ENCODE results near the gene ANKRD34A. TPM values are rescaled to one million over a fixed set of nuclear protein-coding genes. Genes with fewer than 3 reads are reported as not detected.

The ANKRD34A gene
- total and polyA plus RNA-seq, 2 of the 4 experiments (the other 2 are of a cell fraction), result 0.90 to 1.9 TPM

- Histone ChIP-seq H2BK20ac (ENCODE audit: low read depth, low read length) (no peak overlapping the region; the same call in 1 of the 2 replicates), H4K20me1 (ENCODE audit: insufficient read depth, low read length) (no peaks in the 10 kb centered on the region), H3K9ac (ENCODE audit: low read depth, low read length) (no peak overlapping the region), H3K18ac (ENCODE audit: low read depth, low read length) (no peak overlapping the region), H4K8ac (ENCODE audit: low read depth in 2 of 2, low read length in 2 of 2) (peak overlapping the region in 1 of 2 experiments; percentile 17; a peak in 1 of 4 replicates), H3K27ac (ENCODE audit: insufficient read depth, low read length) (no peak overlapping the region), H2AFZ (replicated peaks; ENCODE audit: low read length, poor library complexity) (peak overlapping the region; percentile 53), H4K91ac (ENCODE audit: insufficient read depth, low read depth, low read length) (no peak overlapping the region; the same call in 1 of the 2 replicates), H3K79me1 (ENCODE audit: low read depth in 1 of 2, low read length in 2 of 2) (peaks cover 4 to 5% of the 10 kb centered on the region in 2 experiments; a peak in 3 of 4 replicates), H3K56ac (ENCODE audit: extremely low read depth, insufficient read depth, low read length) (no peak overlapping the region), H2BK5ac (ENCODE audit: low read depth, low read length, poor library complexity, severe bottlenecking) (no peak overlapping the region), H2AK5ac (ENCODE audit: low read depth, low read length) (peak overlapping the region; percentile 63), H3K36me3 (ENCODE audit: control insufficient read depth, insufficient read depth, low read length) (no peaks in the 10 kb centered on the region), H3K4me1 (ENCODE audit: control insufficient read depth, insufficient read depth, low read length) (peaks cover 21% of the 10 kb centered on the region), H3K9me1 (ENCODE audit: insufficient read depth, low read length) (peaks cover 19% of the 10 kb centered on the region), H3K14ac (replicated peaks; ENCODE audit: low read depth, low read length) (peak overlapping the region; percentile 7; the same call in 1 of the 2 replicates), H2BK120ac (ENCODE audit: low read depth, low read length) (peak overlapping the region; percentile 49; the same call in 1 of the 2 replicates), H3K4ac (ENCODE audit: low read depth, low read length) (peak overlapping the region; percentile 57; the same call in 1 of the 2 replicates), H3K23ac (ENCODE audit: low read depth, low read length) (0 out of 2 replicates have a peak overlapping the region, but pooled peaks have one; percentile 2), H3K9me3 (ENCODE audit: control insufficient read depth, insufficient read depth, low read length) (no peaks in the 10 kb centered on the region), H3K4me3 (ENCODE audit: insufficient read depth, low read depth, low read length) (no peak overlapping the region), H4K5ac (ENCODE audit: low read depth, low read length) (no peak overlapping the region), H3K4me2 (ENCODE audit: low read depth, low read length) (no peak overlapping the region), H3K27me3 (ENCODE audit: control insufficient read depth, insufficient read depth, low read length) (no peaks in the 10 kb centered on the region), H2BK15ac (ENCODE audit: low read depth, low read length) (peak overlapping the region; percentile 61; the same call in 1 of the 3 replicates), H2AK9ac (replicated peaks; ENCODE audit: low read depth, low read length, poor library complexity) (no peak overlapping the region)
- dilution Hi-C loops (cut with HindIII; ENCODE audit: low sequenced_read_pairs, unreplicated experiment), result no loop called here
- POLR2A ChIA-PET (ENCODE audit: unreplicated experiment), result no interaction called here
- no CpG with 5 or more reads among the region's 1 CpG for WGBS, 2 experiments (ENCODE audit: extremely low coverage in 2 of 2, insufficient read length in 1 of 2)
- TF ChIP-seq CEBPB (IDR thresholded peaks at IDR 0.05; ENCODE audit: low read depth, low read length), result no peak
- ATAC-seq (ENCODE audit: low read depth) (no peak), DNase-seq (no peak)
- in situ Hi-C loops (cut with MboI; ENCODE audit: low sequenced_read_pairs), result no loop called here
- CTCF ChIA-PET, result no interaction called here
- BruUV-seq (replicated peaks), result no TSS peak
- intact Hi-C loops (cut with micrococcal nuclease), result no loop called here
These were observed 18.9 kb upstream of the ANKRD34A start for GRCh38 chr1:145983206-145983675.

Data from IMR-90 (cell line).